Muscle layer of colon (tissue), 2 donors: ENCODE data around the gene ICA1.
A peak's percentile ranks its signal among the peaks of the same experiment; 100 is the strongest.
"Not testable (repeated sequence)": the region's sequence is repeated elsewhere in the genome, so short reads cannot be mapped to it uniquely, and the experiment has no call there.

Experiments used
- H3K27ac ChIP-seq: one replicate; pipeline ENCODE4 v1.7.0; 2013; ENCODE audit warnings: low read depth, mild to moderate bottlenecking, low read length, moderate library complexity
- H3K27me3 ChIP-seq, 2 donors: one replicate each; pipeline ENCODE4 v1.7.0; 2013; ENCODE audit warnings: low read length in 2 of 2, mild to moderate bottlenecking in 2 of 2; ENCODE audit not compliant: insufficient read depth in 2 of 2, control insufficient read depth in 1 of 2
- H3K36me3 ChIP-seq: one replicate; pipeline ENCODE4 v1.7.0; 2013; ENCODE audit warnings: mild to moderate bottlenecking, low read length; ENCODE audit not compliant: insufficient read depth
- H3K4me1 ChIP-seq: one replicate; pipeline ENCODE4 v1.7.0; 2013; ENCODE audit warnings: mild to moderate bottlenecking, low read length; ENCODE audit not compliant: insufficient read depth
- H3K4me3 ChIP-seq, 2 donors: one replicate each; pipeline ENCODE4 v1.7.0; 2013; ENCODE audit warnings: low read length in 2 of 2, low read depth in 1 of 2, mild to moderate bottlenecking in 1 of 2, moderate library complexity in 1 of 2
- H3K9ac ChIP-seq: one replicate; pipeline ENCODE4 v1.7.0; 2013; ENCODE audit warnings: low read length
- H3K9me3 ChIP-seq: one replicate; pipeline ENCODE4 v1.7.0; 2013; ENCODE audit warnings: mild to moderate bottlenecking, low read length
- donor health status: abdominal sarcoma.
- donor health status: Adenocarcinoma of cecum.

The ICA1 gene

DNA sequence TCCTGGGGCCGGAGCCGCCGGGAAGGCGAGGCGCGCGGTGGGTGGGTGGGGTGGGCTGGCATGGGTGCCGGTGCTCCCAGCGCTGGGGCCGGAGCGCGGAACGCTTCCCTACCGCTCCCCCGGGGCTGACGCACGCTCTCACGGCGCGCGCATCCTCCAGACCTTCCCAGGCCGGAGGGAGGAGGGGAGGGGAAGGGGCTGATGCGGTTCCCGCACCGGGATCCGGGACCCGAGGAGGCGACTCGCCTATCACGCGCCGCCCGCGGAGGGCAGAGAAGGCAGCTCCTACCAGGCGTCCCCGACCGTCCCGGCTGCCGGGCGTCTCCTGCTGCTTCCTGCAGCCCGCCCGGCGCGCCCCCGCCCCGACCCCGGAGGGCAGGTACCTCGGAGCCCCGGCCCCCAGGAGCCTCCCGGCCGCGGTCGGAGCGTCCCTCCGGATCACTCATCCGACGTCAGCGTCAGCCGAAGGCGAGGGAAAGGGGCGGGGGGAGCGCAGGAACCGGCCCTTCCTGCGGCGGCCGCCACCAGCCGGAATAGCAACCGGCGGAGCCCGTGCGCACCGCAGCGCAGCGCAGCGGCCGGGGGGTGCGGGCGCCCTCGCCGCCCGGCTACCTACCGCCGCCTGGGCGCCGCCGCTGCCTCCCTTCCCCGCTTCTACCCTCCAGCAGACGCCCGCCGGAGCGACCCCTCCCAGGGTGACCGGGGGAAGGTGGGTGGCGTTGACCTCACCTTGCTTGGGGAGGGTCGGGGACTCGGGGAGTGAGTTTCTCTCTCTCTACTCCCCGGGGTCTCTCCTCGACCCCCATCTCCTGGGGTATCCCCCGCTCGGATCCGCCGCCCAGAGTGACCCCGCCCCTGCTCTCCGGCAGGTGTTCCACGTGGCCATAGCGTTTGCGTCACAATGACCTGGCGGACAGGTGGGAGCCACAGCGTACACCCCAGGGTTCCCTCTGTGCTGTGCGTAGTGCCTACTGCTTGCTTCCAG lies at the start of gene ICA1:
Gene ICA1 (minus strand): TSS at position 457 of the 985 bp plus-strand sequence. CDS start 26,241 bp downstream, outside the sequence.
- Histone ChIP-seq H3K27me3 (peaks cover 0 to 11% of the 10 kb centered on the region in 2 donors), H3K4me3 (peak within 1 kb of the TSS; percentile 31 to 38), H3K9ac (no peak within 1 kb of the TSS), H3K36me3 (no peaks in the 10 kb centered on the region), H3K9me3 (no peaks in the 10 kb centered on the region), H3K27ac (no peak within 1 kb of the TSS), H3K4me1 (peaks cover 4% of the 10 kb centered on the region)

DNA sequence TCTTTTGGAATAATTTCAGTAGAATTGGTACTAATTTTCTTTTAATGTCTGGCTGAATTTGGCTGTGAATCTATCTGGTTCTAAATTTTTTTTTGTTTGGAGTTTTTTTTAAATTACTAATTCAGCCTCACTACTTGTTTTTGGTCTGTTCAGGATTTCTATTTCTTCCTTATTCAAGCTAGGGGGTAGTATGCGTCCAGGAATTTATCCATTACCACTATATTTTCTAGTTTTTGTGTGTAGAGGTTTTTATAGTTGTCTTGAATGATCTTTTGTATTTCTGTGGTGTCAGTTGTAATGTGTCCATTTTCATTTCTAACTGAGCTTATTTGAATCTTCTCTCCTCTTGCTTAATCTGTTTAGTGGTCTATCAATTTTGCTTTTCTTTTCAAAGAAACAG lies 48.9 kb upstream of the ICA1 start:
- peaks cover 4% of the 10 kb centered on the region for H3K9me3 ChIP-seq
- no peak overlapping the region for H3K27ac ChIP-seq
- no peaks in the 10 kb centered on the region for H3K4me1 ChIP-seq
- H3K36me3 ChIP-seq = no peaks in the 10 kb centered on the region
- no peak overlapping the region for H3K4me3 ChIP-seq
- H3K27me3 ChIP-seq = no peaks in the 10 kb centered on the region
- no peak overlapping the region for H3K9ac ChIP-seq

DNA sequence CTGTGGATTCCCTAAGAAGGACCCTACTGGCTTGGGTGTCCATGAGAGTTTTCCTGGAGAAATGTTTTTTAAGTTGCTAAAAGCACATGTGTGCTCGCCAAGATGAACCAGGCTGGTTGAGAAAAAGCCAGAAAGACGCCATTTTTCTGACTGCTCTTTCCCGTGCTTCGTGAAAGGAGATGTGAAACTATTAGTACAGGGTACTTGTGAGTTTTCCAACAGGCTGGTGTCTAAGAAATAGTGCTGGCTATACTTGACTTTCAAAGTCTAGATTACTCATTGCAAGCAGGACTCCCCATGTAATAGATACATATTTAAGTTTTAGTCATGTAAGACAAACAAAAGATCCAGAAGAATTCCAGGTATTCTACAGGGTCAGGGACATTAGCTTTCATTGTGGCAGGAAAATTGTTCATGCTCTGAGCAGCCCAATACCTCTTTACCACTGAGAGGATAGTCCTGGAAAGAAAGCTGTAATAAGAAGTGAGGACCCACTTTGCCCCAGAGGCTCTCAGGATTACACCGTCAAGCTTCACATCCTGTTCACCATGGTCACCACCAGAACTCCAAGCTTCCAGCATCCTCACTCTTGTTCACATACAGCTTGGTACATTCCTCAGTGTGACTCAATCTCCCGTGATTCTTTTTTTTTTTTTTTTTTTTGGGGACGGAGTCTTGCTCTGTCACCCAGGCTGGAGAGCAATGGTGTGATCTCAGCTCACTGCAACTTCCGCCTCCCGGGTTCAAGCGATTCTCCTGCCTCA lies 43.8 kb upstream of the ICA1 start:
- Histone ChIP-seq H3K4me3 (no peak overlapping the region), H3K36me3 (no peaks in the 10 kb centered on the region), H3K27ac (no peak overlapping the region), H3K4me1 (no peaks in the 10 kb centered on the region), H3K9me3 (no peaks in the 10 kb centered on the region), H3K9ac (no peak overlapping the region), H3K27me3 (no peaks in the 10 kb centered on the region)

DNA sequence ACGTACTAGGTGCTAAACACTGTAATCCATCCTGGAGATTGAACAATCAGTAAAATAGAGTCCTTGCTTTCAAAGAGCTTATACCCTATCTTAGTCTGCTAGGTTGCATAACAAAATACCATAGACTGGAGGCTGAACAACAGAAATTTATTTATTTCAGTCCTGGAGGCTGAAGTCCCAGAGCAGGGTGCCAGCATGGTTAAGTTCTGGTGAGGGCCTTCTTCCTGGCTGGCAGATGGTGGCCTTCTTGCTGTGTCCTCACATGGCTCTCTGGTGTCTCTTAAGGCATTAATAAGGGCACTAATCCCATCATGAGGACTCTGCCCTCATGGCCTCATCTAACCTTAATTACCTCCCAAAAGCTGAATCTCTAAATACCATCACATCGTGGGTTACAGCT lies 43.1 kb upstream of the ICA1 start:
- no peaks in the 10 kb centered on the region for H3K9me3 ChIP-seq
- no peaks in the 10 kb centered on the region for H3K27me3 ChIP-seq
- H3K4me1 ChIP-seq = no peaks in the 10 kb centered on the region
- H3K9ac ChIP-seq = no peak overlapping the region
- no peaks in the 10 kb centered on the region for H3K36me3 ChIP-seq
- no peak overlapping the region for H3K4me3 ChIP-seq
- no peak overlapping the region for H3K27ac ChIP-seq

GRCh38 chr7:8303904-8304528 lies 42.0 kb upstream of the ICA1 start:
- no peaks in the 10 kb centered on the region for H3K9me3 ChIP-seq
- no peak overlapping the region for H3K9ac ChIP-seq

GRCh38 chr7:8297023-8297422 lies 35.1 kb upstream of the ICA1 start:
- H3K4me3 ChIP-seq = not testable (repeated sequence)

More at GRCh38 chr7:8303904-8304528, 42.0 kb upstream of the ICA1 start:
- no peaks in the 10 kb centered on the region for H3K36me3 ChIP-seq
- no peak overlapping the region for H3K27ac ChIP-seq
- no peak overlapping the region for H3K4me3 ChIP-seq
- H3K4me1 ChIP-seq = no peaks in the 10 kb centered on the region
- no peaks in the 10 kb centered on the region for H3K27me3 ChIP-seq

DNA sequence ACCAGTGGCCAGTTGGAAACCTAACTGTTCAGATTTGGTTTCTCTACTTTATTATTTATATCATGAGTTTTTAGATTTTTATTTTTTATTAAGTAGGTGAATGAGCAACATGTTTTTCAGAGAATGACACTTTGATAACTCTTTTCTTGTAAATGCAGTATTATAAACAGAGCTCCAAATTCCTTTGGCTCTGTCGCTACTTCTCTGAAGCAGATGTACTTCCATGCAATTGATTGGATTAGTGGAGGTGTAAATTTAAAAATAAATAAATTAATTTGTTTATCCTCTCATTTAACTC lies 34.3 kb upstream of the ICA1 start:
- H3K9ac ChIP-seq = no peak overlapping the region
- H3K36me3 ChIP-seq = no peaks in the 10 kb centered on the region
- no peaks in the 10 kb centered on the region for H3K27me3 ChIP-seq
- no peak overlapping the region for H3K27ac ChIP-seq
- H3K4me3 ChIP-seq = no peak overlapping the region
- no peaks in the 10 kb centered on the region for H3K9me3 ChIP-seq
- no peaks in the 10 kb centered on the region for H3K4me1 ChIP-seq

More at GRCh38 chr7:8297023-8297422, 35.1 kb upstream of the ICA1 start:
- not testable (repeated sequence) for H3K36me3 ChIP-seq, H3K27ac ChIP-seq, H3K9me3 ChIP-seq, H3K27me3 ChIP-seq, H3K4me1 ChIP-seq, H3K9ac ChIP-seq

GRCh38 chr7:8295638-8296361 lies 33.8 kb upstream of the ICA1 start:
- Histone ChIP-seq H3K9ac (no peak overlapping the region), H3K4me3 (no peak overlapping the region), H3K27ac (no peak overlapping the region), H3K4me1 (no peaks in the 10 kb centered on the region), H3K27me3 (no peaks in the 10 kb centered on the region), H3K9me3 (no peaks in the 10 kb centered on the region), H3K36me3 (no peaks in the 10 kb centered on the region)

GRCh38 chr7:8291397-8292141 lies 29.6 kb upstream of the ICA1 start:
- H3K27ac ChIP-seq = no peak overlapping the region
- H3K9me3 ChIP-seq = no peaks in the 10 kb centered on the region
- no peaks in the 10 kb centered on the region for H3K27me3 ChIP-seq
- no peak overlapping the region for H3K4me3 ChIP-seq
- H3K9ac ChIP-seq = no peak overlapping the region
- no peaks in the 10 kb centered on the region for H3K4me1 ChIP-seq
- H3K36me3 ChIP-seq = no peaks in the 10 kb centered on the region

DNA sequence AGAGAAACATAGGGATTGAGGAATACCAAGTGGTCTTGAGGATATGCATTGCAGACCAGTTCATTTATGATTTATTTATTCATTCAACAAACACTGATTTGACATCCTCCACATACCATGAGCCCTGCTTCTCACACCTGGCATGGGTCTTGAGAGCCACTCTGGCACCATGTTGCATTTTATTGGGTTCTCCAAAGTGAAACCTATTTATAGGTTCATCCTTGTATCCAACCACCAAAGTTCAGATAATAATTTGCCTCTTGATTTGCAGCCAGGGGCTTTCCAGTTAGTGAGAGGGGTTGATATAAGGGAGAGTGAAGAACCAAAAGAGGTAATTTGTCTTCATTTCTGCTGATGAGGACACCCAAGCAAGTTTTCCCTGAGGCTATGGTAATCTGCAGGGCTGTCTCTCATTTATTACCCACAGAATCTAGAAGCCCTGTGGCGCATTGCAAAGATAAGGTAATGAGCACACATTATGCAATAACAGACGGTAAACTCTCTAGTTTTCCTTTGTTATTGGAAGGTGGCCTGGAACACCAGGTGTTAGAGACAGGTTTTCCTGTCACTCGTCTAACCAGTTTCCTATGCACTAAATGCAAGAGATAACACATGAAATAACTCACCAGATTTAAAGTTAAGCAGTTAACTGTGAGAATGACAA lies 28.8 kb upstream of the ICA1 start:
- no peaks in the 10 kb centered on the region for H3K9me3 ChIP-seq
- H3K27me3 ChIP-seq = no peaks in the 10 kb centered on the region
- H3K4me3 ChIP-seq = no peak overlapping the region
- no peak overlapping the region for H3K9ac ChIP-seq
- H3K4me1 ChIP-seq = no peaks in the 10 kb centered on the region
- H3K27ac ChIP-seq = no peak overlapping the region
- no peaks in the 10 kb centered on the region for H3K36me3 ChIP-seq
